Measurements from ENCODE around the gene DRC7.
"Not testable (repeated sequence)": the region's sequence is repeated elsewhere in the genome, so short reads cannot be mapped to it uniquely, and the experiment has no call there.

Gene DRC7

GRCh38 chr16:57738844-57739243, 44.2 kb downstream of the DRC7 start:
- DNase-seq = no peak

GRCh38 chr16:57739756-57740422, 45.3 kb downstream of the DRC7 start:
- no peak for DNase-seq

- no peak for DNase-seq
Observed at GRCh38 chr16:57740423-57741071, 45.9 kb downstream of the DRC7 start.

- no peak for DNase-seq
Observed at GRCh38 chr16:57741660-57742191, 47.1 kb downstream of the DRC7 start.

- no peak for DNase-seq
Observed at GRCh38 chr16:57742543-57742942, 47.9 kb downstream of the DRC7 start.

- DNase-seq = no peak
Observed at GRCh38 chr16:57743458-57743857, 48.9 kb downstream of the DRC7 start.

- no peak for DNase-seq
Observed at GRCh38 chr16:57743886-57744641, 49.5 kb downstream of the DRC7 start.

- no peak for DNase-seq
Observed at GRCh38 chr16:57744642-57744903, 50.0 kb downstream of the DRC7 start.

GRCh38 chr16:57745768-57746167, 51.2 kb downstream of the DRC7 start:
- no peak for DNase-seq

GRCh38 chr16:57746316-57746715, 51.7 kb downstream of the DRC7 start:
- DNase-seq = not testable (repeated sequence)

GRCh38 chr16:57747091-57747490, 52.5 kb downstream of the DRC7 start:
- no peak for DNase-seq

GRCh38 chr16:57747496-57747895, 52.9 kb downstream of the DRC7 start:
- DNase-seq = no peak

GRCh38 chr16:57747996-57748395, 53.4 kb downstream of the DRC7 start:
- DNase-seq = no peak

GRCh38 chr16:57748596-57748995, 54.0 kb downstream of the DRC7 start:
- DNase-seq = no peak

GRCh38 chr16:57749101-57749692, 54.6 kb downstream of the DRC7 start:
- DNase-seq = no peak

GRCh38 chr16:57749856-57750452, 55.3 kb downstream of the DRC7 start:
- no peak for DNase-seq

GRCh38 chr16:57750796-57751538, 56.4 kb downstream of the DRC7 start:
- DNase-seq = no peak

GRCh38 chr16:57751539-57752202, 57.1 kb downstream of the DRC7 start:
- no peak for DNase-seq

- DNase-seq = no peak
Observed at GRCh38 chr16:57752203-57752580, 57.6 kb downstream of the DRC7 start.

- no peak for DNase-seq
Observed at GRCh38 chr16:57752581-57753447, 58.2 kb downstream of the DRC7 start.

All from 8988T (cell line).